ENCODE results near the gene ST7.

ST7 gene

GRCh38 chr7:117192108-117192507 lies 238.8 kb downstream of the ST7 start:
- no peak for DNase-seq (ENCODE audit: low read depth)

- no peak for DNase-seq (ENCODE audit: low read depth)
Observed at GRCh38 chr7:117193564-117193963, 240.3 kb downstream of the ST7 start.

- no peak for DNase-seq (ENCODE audit: low read depth)
Observed at GRCh38 chr7:117194445-117194844, 241.1 kb downstream of the ST7 start.

- no peak for DNase-seq (ENCODE audit: low read depth)
Observed at GRCh38 chr7:117195361-117196029, 242.2 kb downstream of the ST7 start.

GRCh38 chr7:117200132-117200531 lies 246.8 kb downstream of the ST7 start:
- DNase-seq (ENCODE audit: low read depth) = no peak

GRCh38 chr7:117200786-117201458 lies 247.6 kb downstream of the ST7 start:
- no peak for DNase-seq (ENCODE audit: low read depth)

- no peak for DNase-seq (ENCODE audit: low read depth)
Observed at GRCh38 chr7:117202511-117202910, 249.2 kb downstream of the ST7 start.

GRCh38 chr7:117203205-117203604 lies 249.9 kb downstream of the ST7 start:
- no peak for DNase-seq (ENCODE audit: low read depth)

- DNase-seq (ENCODE audit: low read depth) = no peak
Observed at GRCh38 chr7:117205873-117206272, 252.6 kb downstream of the ST7 start.

GRCh38 chr7:117208257-117208656 lies 255.0 kb downstream of the ST7 start:
- DNase-seq (ENCODE audit: low read depth) = no peak

- DNase-seq (ENCODE audit: low read depth) = no peak
Observed at GRCh38 chr7:117210397-117210796, 257.1 kb downstream of the ST7 start.

GRCh38 chr7:117210908-117211307 lies 257.6 kb downstream of the ST7 start:
- no peak for DNase-seq (ENCODE audit: low read depth)

GRCh38 chr7:117211614-117212013 lies 258.3 kb downstream of the ST7 start:
- no peak for DNase-seq (ENCODE audit: low read depth)

- peak; percentile 19 for DNase-seq (ENCODE audit: low read depth)
Observed at GRCh38 chr7:117212969-117213877, 259.9 kb downstream of the ST7 start.

- DNase-seq (ENCODE audit: low read depth) = no peak
Observed at GRCh38 chr7:117216010-117216409, 262.7 kb downstream of the ST7 start.

- no peak for DNase-seq (ENCODE audit: low read depth)
Observed at GRCh38 chr7:117216436-117217069, 263.3 kb downstream of the ST7 start.

- no peak for DNase-seq (ENCODE audit: low read depth)
Observed at GRCh38 chr7:117217106-117218035, 264.1 kb downstream of the ST7 start.

GRCh38 chr7:117218700-117219099 lies 265.4 kb downstream of the ST7 start:
- no peak for DNase-seq (ENCODE audit: low read depth)

GRCh38 chr7:117219485-117219884 lies 266.2 kb downstream of the ST7 start:
- no peak for DNase-seq (ENCODE audit: low read depth)

GRCh38 chr7:117220836-117221235 lies 267.5 kb downstream of the ST7 start:
- DNase-seq (ENCODE audit: low read depth) = no peak

GRCh38 chr7:117225536-117225935 lies 272.2 kb downstream of the ST7 start:
- no peak for DNase-seq (ENCODE audit: low read depth)
